SK-N-DZ (cell line): ENCODE data around the gene CDK6.

Experiments
- DNase-seq: peaks from one replicate; pipeline ENCODE4 v3.0.0-alpha.2; 2015; ENCODE audit warnings: low spot score

The CDK6 gene

GRCh38 chr7:92709150-92709549, 127.2 kb downstream of the CDK6 start:
- DNase-seq: no peak

- DNase-seq: no peak
Measured at GRCh38 chr7:92708111-92709042, 128.0 kb downstream of the CDK6 start.

- no peak for DNase-seq
Measured at GRCh38 chr7:92707435-92707834, 128.9 kb downstream of the CDK6 start.

DNA sequence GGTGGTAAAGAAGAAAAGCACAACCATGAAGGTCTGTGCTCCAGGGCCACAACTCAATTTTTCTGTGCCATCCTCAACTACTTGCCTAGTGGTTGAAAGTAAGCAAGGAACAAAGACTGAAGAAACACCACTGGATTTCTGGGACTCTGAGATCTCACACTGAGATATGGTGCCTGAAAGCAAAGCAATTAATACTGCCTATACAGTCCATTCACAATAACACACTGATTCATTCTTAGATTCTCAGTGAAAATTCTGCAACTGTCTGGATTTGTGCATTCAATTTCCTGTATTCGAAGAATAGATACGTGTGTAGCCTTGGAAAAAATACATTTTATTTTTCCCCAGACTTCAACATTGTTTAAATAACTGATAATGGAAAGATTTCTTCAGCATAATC, 129.8 kb downstream of the CDK6 start:
- DNase-seq: no peak

DNA sequence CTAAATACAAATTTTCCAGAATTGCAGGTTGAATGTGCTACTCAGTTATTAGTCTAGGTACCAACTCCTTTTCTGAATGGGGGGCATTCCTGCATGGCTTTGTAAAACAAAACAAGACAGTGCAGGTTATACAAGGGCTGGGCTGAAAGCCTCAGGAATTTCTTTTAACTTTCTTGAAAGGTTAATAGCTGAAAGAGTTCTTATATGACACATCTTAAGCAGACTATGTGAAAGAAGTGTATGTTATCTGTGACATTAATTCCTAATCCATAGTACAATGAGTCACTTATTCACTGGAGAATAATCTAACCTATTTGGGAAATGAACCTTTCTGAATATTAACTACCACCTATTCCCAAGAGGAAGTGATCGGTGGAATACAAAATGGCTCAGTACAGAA, 130.5 kb downstream of the CDK6 start:
- DNase-seq: no peak

GRCh38 chr7:92704858-92705257, 131.5 kb downstream of the CDK6 start:
- DNase-seq: no peak

DNA sequence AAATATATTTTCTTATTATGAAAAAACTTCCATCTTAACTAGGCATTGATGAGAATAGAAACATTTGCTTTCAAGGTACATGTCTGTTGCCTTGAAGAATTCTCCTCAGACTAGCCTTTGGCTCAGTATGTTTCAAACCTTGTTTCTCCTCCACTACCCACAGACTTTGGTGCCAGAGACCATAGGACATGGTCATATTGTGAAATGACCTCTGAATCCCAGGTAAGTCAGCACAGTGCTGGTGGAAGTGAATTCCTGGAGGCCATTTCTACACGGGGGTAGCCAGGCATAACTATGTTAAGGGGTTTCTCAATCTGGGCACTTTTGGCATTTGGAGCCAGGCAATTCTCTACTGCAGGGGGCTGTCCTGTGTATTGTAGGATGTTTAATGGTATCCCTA, 133.8 kb downstream of the CDK6 start:
- no peak for DNase-seq

DNA sequence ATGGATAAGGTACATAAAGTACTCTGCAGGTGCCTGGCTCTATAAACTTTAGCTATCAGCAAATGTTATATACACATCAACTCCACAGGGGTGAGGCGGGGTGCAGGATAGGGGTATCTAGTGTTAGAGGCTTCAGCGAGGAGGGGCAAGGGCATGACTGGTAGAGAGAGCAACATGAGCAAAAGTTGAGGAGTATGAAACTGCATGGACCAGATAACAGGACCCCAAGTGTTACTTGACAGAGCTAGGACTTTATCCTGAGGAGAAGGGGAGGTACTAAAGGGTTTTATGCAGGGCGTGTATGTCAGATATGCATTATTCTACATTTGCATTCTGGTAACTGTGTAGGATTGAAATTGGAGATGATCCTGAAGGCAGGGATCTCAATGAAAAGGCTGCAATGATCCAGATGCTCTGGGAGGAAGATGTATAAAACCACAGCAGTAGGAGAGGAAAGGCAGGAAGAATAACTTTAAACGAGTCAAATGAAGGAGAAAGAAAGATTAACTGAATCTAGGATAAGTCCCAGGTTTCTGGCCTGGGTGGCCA, 136.3 kb downstream of the CDK6 start:
- no peak for DNase-seq

GRCh38 chr7:92699560-92699959, 136.8 kb downstream of the CDK6 start:
- no peak for DNase-seq

DNA sequence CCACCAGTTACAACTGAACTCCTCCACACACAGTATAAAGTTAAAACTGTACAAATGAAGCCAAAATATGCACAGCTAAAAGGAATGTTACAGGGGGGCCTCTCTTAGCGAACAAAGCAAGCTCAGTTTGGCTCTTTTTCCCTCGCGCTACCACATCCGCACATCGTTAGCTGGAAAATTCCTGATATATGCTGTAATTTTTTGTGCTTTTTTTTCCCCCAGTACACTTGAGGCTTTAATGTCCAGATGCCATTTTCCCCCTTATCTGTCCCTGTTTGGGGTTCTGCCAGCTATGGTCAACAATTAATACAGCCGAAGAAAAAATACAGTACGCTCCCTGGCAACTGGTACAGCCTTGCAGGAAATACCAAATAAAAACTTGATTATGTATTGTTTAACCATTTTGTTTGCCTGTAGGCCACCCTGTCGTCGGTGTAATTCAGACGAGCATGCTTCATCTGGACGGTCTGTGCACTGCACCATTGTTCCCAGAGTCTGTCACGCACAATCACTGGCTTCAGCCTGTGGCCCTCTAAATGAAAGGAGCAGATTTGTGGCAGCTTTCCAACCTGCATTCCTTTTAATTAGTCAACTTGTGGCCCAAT, 138.0 kb downstream of the CDK6 start:
- no peak for DNase-seq

DNA sequence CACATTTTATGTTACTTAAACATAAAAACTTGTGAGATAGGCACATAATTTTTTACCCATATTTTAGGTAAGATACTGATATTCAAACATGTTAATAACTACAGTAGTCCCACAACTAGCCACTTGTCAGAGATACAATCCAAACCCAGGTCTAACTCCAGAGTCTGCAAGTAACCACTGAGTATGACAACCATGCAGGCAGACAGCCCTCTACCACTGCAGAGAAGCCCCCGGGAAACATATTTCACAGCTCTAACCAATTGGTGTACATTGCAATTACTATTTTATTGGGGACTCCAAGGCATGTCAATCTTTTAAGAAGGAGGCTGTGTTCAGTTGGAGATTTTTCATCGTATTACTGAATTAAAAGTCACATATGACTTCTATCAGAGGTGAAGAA, 139.0 kb downstream of the CDK6 start:
- no peak for DNase-seq

DNA sequence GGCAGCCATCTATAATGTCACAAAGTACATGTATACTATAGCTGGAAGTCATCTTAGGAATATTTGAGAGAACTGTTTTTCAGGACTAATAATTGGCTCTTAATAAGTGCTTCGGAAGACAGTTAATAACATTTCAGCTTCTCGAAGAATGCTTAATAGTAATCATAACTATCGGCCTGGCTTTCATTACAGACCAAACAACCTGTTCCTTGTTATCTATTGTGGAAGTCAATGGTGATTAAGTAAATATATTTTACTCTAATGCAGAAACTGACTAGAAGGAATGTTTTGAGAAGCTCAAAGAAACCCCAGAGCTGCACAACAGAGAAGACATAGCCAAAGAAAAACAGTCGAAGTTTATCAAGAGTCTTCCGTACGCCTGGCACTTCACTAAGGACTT, 139.4 kb downstream of the CDK6 start:
- DNase-seq: no peak

- no peak for DNase-seq
Measured at GRCh38 chr7:92696584-92696983, 139.8 kb downstream of the CDK6 start.

DNA sequence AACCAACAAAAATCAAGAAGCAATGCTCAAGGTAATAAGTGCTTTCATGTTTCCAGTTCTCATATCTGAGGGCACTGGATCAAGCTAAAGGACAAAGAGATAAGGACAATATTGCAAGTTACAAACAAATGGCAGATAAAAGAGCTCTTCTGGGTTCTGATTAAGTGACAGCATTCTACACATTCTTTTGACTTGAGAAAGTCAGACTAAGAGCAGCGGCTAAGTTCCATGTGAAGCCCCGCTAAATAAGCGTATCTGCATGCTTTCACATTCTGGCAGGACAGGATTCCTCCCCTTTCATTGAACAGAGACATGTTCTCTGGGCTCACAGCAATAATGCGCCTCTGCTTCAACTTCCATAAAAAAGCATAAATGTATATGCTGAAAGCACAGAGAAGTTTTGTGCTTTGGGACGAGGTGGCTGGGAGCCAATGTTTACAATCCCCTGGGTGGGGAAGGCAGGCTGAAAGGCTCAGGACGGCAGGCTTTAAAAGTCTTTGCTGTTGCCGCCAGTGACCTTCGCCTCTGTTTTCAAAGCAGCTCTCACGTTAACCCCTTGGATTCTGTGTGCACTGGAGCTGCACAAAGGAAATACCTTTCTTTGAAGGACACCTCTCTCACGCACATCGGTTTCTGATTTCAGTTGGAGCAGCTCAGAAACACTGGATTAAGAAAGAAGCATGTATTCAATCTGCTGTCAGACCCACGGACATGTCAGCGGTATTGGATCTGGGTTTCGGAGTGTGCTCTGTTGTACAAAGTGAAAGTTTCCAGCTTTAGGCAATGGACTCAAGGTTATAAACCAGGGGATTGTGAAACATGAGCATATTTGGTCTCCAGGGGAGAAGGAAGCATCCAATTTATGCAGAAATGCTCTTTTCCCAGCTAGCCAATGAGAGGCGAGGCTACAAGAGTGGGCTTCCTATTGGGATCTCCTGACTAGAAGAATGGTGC, 140.8 kb downstream of the CDK6 start:
- DNase-seq: no peak

GRCh38 chr7:92694211-92694610, 142.2 kb downstream of the CDK6 start:
- no peak for DNase-seq

DNA sequence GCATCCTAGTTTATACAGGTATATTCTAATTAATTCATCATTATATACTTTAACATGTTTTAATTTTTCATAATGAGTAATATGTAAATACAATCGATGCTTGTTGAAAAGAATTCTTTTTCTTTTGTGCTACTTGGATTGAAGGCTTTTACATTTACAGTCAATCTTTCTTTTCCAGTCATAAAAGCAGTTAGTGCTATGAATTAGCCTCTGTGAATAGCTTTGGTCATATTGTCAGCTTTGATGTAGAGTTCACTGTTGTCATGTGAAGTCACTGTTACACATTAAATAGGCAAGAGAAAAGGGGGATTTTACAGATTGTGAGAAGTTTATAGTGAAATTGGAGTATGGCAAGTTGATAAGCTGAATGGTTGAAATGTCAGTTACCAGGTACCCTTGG, 142.9 kb downstream of the CDK6 start:
- DNase-seq: no peak

- DNase-seq: peak; percentile 55
Measured at GRCh38 chr7:92691578-92691977, 144.8 kb downstream of the CDK6 start.

DNA sequence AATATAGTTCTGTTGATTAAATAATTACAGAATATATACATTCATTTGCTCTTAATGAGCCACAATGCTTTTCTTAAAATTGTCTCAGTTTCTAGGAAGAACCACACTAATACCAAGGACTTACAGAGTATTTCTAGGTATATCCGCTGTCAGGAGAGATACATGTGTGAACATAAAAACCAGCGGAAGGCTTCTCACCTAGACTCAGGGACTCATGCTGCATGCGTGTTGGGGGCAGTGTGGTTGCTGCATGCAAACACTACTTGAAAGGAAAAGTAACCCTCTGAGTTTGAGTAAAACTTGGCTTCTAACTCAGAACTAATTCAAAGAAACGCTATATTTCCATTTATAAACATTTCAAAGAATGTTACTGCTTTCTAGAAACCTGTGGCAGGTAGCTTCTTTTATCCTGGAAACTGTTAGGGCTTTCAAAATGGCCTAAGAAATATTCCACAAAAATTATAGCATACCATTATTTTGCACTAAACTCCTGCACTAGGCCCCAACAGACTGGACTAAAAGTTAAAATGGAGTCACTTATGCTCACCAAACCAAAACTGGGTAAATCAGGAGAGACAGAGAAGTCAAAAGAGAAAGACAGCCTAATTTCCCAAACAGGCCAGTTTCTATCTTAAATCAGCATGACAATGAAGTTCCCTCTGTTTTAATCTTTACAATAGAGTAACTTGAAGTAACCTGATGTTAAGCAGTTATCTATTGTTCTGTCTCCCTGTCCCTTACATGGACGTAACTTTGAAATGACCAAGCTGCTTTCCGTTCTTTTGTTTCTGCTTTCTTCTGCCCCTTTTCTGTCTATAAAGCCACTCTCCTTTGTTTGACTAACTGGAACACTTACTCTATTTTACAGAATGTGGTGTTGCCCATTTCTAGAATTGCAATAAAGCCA, 151.0 kb downstream of the CDK6 start:
- no peak for DNase-seq

DNA sequence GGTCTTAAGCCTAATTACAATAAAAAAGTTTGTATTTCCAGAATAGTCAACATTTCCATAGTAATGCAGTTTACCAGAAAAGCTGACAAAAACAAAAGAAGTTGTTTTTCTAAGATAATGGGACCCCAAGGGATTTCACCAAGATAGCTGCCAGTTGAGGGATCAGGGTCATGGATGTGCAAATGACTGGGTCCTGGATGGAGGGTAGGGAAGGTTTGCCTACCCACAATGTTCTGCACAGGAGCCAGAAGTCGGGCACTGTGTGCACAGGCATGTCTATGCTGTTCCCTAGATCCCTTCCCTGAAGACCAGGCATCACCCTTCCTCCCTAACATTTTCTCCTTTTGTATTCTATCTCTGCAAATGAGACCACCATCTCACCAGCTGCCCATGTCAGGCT, 152.1 kb downstream of the CDK6 start:
- no peak for DNase-seq

DNA sequence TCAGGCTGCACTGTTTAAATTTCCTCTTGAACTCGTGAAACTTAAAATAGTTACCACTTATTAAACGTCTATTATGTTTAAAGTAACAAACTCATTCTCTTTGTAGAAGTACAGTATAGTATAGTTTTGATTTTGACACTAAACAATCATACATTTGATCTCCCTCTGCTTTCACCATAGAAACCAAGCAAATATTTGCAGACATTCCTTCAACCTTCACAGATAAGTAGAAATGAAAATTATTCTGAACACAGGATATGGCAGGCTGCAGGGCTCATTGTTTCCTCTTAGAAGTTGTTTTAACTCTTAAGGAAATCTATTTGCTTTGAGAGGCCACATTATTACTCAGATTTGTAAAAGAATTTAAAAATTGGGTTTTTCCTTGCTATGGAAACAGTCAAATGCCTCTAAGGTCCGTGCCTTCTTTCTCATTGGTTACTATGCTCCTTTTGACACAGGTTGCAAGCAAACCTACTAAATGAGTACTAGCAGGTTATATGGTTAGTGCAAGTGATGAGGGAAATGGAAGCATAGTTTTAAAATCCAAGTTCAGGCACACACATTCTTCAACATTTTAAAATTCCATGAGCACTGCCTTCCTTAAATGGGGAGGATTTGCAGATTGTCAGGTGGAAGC, 153.4 kb downstream of the CDK6 start:
- DNase-seq: no peak
